G401.6 (cell line): ENCODE results near the gene PLCH2.
"Not testable (repeated sequence)": the region's sequence is repeated elsewhere in the genome, so short reads cannot be mapped to it uniquely, and the experiment has no call there.

ENCODE experiments used
- FAIRE-seq: peaks from 2 replicates; lab custom pipeline; 2012; peaks lifted over from hg19 to GRCh38; lab: Jason Lieb, UNC

The PLCH2 gene

DNA sequence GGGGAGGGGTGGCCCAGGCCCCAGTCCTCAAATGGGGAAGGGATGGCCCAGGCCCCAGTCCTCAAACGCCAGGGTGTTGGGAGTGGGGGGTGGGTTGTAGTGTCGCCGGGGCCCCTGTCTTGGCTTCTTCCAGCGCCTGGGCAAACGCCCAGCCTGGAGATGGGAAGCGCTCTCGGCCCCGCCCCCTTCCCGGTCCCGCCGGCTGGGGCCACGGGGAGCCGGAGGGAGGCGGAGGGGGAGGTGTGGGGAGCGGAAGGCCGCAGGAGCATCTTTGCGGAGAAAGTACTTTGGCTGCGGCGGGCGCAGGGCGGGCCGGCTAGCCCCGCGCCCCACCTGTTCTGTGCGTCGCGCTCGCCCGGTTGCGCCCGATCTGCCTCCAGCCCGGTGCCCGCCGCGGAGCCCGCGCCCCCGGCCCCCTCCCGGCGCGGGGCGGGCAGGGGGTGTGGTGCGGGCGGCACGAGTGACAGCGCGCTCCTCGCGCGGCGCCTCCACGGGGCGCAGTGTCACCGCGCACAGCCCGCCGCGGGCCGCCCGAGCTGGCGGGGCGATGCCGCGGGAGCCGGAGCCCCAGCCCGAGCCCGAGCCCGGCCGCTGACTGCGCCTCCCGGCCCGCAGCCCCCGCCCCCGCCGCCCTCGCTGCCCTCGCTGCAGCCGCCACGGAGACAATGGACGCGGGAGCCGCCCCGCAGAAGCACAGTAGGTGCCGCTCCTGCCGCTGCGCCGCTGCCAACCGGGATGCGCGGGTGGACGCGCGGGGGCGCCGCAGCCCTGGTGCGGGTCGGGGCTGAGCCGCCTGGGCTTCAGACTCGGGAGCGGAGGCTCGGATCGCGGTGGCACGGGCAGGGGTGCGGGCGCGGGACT lies 32.6 kb upstream of the PLCH2 start:
- FAIRE-seq = no peak

DNA sequence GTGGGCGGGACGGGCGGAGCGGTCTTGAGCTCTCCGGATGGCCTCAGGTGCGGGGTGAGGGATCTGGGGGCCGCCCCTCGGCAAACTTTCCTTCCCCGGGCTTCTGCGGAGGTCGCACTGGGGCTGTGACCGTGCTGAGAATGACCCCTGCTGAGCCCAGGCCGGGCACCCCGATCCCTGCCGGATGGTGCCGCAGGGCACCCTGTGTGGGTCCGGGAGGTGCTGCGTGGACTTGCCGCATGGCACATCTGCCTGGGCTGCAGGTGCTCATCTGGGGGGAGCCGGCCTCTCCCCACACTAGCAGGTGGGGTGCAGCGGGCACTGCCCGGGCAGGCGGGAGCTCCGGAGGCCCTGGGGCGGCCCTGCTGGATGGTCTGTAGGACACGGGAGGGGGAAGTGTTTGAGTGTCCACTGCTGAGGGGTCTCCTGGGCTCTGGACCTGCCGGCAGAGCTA lies 31.9 kb upstream of the PLCH2 start:
- FAIRE-seq = no peak

DNA sequence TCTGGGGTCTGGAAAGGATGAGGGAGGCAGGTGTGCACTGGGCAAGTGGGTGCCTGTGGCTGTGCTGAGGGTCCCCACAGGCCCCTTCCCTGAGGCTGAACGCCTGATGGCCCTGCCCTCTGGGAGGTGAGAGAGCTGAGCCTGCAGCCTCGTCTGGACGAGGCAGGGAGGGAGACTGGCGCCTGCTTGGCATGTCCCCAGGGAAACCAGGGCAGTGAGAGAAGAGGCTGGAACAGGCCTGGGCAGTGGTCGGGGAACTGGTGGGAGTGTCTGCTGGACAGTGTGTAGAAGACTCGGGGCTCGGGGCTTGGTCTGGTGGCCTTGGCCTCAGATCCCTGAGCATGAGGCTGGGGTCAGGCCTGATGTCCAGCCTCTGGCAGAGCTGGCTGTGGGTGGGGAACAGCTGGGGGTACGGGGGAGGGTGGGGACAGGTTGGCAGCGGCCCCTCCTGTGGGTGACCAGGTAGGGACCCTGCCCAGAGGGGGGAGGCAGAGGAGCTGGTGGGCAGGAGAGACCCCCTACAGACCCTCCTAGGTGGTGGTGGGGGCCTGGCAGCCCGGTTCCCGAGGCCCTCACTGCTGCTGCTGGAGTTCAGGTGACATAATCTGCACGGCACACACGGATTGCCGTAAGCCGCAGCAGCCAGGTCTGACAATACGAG lies 30.8 kb upstream of the PLCH2 start:
- no peak for FAIRE-seq

DNA sequence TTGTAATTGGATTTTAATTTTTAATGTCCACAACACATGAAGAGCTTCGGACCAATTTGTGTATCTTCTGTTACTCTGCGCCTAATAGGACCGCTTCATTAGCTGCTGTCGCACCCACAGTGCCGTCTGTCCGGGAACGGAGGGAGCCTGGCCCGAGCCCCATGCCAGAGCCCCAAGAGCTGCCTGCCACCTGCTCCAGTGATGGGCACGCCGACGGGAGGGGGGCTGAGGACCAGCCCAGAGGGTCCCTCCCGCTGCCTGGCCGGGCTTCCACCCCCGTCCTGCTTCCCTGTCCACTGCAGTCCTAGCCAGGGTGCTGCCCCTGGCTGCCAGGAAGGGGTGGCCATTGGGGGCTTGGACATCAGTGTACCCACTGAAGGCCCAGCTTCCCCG lies 30.3 kb upstream of the PLCH2 start:
- FAIRE-seq = no peak

DNA sequence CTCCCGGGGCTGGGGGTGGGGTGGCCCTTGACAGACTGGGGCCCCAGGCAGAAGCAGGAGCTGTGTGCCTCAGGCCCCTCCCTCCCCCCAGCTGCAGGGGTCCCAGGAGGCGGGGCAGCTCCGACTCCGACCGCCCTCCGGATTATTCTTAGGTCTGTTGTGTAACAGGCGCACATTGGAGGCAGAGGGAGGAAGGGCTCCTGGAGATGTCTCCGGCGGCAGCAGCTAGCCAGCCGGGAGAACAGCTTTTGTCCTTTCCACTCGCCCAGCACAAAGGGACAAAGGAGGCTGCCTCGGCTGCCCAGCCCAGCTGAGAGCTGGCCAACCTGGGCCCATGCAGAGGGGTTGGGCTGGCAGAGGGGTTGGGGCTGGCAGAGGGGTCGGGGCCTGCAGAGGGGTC lies 29.7 kb upstream of the PLCH2 start:
- no peak for FAIRE-seq

DNA sequence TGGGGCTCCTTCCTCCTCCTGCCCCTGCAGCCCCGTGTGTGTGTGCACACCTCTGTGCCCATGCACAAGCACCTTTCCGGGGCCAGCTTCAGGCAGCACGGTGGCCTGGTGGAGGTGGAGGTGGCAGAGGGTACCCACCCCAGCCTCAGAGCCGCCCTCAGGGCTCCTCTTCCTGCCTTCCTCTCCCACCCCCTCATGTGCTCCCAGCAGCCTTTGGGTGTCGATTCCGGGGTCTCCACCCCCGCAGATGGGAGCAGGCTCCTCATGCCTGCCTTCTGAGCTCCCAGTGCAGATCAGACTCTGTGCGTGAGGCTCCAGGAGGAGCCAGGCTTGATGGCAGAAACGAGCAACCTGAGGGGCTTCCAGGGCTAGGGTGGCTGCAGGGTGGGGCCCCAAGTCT lies 29.2 kb upstream of the PLCH2 start:
- FAIRE-seq = no peak

DNA sequence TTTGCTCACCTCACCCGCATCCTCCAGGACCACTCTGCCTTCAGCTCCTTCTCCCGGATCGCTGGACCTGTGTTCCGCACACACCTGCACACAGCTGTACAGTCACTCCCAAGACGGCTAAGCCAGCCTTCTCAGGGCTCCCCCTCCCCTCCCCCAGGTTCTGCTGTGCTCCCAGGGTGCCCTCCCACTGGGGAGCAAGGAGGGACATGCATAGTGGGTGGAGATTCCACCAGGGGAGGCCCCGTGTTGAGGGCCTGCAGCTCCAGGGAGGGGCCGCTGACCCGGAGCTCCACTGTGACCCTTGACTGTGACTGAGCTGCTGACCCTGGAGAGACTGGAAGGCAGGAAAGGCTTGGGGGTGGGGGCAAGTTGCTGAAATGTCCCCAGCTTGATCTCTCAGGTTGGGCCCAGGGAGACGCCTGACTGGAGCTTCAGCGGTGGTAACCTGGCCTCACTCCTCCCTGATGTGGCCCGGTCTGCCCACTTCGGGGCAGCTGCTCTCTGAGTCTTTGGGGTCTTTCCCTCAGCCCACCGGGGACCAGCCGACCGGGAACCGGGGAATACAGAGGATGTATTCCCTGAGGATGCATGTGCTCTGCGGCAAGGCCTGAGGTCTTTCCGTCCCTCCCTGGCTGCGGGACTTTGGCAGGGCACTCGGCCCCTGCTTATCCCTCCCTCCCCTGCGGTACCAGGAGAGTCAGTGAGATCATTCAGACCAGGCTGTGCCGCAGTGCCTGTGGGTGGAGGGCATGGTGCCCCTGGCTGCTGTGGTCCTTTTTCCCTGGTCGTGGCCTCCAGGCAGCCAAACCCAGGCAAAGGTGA lies 28.6 kb upstream of the PLCH2 start:
- FAIRE-seq = no peak

DNA sequence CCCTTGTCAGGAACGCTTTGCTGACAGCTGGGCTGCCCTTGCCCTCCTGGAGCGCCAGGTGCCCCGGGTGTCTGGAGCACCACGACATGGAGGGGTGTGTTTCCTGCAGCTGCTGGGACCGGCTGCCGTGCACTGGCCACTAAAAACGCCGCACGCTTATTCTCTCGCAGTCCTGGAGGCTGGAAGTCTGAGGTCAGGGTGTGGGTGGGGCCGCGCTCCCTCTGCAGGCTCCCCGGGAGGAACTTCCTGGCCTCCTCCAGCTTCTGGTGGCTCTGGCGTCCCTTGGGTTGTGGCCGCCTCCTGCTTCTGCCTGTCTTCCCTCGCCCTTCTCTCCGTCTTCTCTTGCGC lies 28.0 kb upstream of the PLCH2 start:
- FAIRE-seq = no peak

DNA sequence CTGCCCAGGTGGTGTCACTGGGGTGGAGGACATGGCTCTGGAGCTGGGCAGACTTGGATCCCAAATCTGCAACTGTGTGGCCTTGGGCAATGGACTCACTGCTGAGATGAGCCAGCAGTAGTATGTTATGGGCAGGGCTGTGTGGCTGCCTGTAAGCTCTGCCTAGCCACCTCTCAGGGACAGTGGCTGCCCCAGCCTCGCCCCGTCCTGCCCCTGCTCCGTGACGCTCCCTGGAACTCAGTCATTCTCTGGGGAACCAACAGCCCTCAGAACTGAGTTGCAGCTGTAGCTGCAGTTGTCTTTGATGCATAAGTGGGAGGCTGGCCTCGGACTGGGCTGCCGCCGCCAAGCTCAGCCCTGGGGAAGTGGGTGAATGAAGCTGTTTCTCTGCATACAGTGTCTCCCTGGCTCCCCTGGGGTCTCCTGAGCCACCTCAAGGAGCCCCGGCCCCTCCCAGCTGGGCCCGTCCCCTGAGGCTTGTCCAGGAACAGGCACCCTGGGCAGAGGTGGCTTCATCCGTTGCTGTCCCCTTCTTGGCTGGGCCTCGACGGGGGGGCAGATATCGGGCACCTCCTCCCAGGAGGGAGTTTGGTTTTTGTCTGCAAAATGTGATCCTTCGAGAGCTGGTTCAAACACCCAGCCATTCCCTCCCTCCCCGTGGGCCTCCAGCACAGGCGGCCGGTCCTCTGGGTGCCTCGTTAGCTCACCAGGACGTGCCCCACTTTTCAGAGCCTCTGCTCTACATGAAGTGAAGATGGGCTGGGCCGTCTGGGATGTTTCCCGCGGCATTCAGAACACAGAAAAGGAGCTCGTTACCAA lies 26.2 kb upstream of the PLCH2 start:
- no peak for FAIRE-seq

DNA sequence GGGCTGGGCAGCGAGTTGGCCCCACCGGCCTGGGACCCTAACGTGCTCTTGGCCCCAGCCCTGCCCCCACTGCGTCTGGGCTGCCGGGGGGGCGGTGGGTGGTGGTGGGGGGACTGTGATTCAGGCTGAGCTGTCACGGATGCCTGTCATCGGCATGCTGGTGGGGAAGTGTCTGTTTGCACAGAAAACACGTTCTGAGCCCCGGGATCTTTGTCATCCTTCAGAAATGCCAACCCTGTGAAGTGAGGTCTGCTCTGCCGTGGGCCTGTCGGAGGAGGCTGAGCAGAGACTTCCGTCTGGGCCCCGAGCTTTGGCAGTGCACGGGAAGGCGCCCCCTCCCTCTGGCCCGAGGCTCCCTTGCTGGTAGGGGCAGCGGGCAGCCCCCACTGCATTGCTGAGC lies 24.3 kb upstream of the PLCH2 start:
- no peak for FAIRE-seq

DNA sequence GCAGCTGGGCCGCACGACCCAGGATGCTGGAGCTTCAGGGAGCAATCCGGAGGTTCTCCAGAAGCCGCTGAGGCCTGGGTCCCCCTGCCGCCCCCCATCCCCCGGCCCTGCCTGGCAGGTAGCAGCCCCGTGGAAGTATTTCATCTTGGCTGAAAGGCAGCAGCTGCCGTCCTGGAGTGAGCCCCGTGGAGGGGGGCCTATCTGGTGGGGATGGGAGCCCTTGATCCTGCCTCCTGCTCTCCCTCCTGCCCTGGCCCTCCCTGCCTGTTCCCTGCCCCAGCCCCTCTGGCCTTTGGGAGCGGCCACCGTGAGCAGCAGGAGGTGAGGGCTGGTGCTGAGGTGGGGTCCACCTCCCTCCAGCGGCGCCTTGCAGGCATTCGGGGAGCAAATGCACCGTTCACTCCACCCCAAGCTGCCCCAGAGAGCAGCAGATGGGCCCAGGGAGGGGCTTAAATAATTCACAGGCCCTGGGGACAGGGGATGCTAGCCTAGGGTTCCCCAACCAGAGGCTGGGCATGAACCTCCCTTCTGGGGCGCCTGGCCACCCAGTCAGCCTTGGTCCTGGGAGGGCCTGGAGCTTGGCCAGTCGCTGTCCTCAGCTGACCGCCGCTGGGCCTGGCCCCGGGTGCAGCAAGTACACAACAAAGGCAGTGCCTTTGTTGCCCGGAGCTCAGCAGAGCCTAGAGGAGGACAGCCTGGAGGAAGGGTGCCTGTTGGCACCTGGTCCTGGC lies 23.7 kb upstream of the PLCH2 start:
- no peak for FAIRE-seq

DNA sequence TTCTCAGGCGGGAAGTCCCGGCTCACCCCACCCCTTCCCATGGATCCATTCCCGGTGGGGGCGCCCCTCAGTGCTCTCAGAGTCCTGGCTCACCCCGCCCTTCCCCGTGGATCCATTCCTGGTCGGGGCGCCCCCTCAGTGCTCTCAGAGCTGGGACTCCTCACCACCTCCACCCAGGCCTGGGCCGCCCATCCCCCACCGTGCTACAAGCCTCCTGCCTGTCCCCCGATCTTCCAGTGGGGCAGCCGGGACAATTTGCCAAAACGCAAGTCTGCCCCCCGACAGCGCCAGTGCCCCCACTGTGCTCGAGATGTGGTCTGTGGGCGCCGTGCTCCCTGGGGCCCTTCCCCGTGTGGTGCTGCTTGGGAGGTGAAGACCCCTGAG lies 23.2 kb upstream of the PLCH2 start:
- FAIRE-seq = no peak

DNA sequence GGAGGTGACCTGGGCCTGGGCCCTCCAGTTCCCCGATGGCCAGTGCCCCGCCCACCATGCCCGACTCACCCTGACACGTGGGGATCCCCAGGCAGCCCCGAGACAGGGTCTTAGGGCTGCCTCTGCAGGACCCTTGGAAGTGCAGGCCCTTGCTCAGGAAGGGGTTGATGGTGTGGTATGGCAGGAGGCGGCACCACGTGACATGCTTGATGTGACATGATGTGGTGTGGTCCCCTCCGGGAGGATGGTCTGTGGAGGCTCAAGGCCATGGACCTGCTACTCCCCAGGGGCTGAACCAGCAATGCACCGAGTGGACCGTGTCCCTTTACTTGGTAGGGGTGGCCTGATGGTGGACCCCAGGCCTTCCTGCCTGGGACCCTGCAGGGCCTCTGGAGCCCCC lies 21.9 kb upstream of the PLCH2 start:
- no peak for FAIRE-seq

DNA sequence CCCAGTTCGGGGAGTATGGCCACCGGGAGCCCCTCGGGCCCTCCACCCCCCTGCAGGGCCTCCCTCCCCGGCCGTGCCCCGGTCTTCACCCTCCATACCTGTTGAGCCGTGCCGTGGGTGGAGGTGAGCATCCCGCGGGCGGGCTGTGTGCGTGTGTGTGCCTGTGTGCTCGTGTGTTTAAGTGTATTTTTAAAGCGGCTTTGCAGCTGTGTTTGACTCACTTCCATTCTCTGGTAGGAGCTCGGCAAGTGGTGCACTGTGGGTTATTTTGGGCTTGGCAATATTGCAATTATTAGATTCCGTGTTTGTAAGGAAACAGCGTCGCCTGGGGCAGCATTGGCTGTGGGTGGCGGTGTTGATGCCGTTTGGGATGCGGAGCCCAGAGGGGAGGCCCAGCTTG lies 20.3 kb upstream of the PLCH2 start:
- no peak for FAIRE-seq

DNA sequence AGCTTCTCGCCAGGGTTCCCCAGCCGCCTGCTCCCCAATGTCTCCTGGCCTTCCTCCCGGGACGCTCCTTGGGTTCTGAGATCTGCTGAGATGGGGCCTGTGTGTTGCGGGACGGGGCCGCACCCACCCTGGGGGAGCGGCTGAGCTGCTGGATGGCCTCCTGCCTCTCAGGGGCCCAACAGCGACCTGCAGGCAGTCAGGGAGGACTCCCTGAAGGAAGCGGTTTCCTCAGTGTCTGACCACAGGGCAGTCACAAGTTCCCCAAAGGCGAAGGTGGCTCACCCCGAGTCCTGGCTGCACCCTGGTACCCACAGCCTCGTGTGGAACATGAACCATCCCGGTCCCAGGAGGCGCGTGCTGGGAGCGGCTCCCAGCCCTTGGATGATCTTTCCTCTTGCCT lies 18.6 kb upstream of the PLCH2 start:
- FAIRE-seq = no peak

DNA sequence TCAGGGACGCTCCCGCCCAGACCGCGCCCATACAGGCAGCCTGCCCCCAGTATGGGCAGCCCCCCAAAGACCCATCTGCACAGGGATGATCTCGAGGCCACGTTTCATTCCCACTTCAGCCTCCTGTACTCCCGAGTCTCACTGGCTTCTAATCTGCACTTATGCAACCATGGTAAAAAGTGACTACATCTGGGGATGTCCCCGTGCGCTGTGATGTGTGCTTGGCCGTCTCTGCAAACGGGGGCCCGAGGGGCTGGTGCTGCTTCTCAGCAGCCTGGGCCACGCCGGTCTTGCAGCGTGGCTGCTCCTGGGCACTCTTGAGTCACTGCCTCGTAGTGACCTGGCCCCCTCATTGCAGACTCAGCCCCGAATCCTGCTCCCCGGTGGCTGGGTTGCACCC lies 17.4 kb upstream of the PLCH2 start:
- no peak for FAIRE-seq

DNA sequence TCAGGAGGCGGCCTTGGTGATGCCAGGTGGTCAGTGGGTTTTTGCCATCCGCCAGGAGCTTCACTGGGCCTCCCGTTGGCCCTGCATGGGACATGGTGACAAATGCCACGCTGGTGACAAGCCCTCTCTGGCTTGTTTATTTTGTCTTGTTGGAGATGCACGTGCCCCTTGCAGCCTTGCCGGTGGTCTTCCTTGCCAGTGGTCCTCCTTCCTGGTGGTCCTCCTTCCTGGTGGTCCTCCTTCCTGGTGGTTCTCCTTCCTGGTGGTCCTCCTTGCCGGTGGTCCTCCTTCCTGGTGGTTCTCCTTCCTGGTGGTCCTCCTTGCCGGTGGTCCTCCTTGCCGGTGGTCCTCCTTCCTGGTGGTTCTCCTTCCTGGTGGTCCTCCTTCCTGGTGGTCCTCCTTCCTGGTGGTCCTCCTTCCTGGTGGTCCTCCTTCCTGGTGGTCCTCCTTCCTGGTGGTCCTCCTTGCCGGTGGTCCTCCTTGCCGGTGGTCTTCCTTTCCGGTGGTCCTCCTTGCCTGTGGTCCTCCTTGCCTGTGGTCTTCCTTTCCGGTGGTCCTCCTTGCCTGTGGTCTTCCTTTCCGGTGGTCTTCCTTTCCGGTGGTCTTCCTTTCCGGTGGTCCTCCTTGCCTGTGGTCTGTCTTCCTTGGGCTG lies 16.9 kb upstream of the PLCH2 start:
- FAIRE-seq = not testable (repeated sequence)

DNA sequence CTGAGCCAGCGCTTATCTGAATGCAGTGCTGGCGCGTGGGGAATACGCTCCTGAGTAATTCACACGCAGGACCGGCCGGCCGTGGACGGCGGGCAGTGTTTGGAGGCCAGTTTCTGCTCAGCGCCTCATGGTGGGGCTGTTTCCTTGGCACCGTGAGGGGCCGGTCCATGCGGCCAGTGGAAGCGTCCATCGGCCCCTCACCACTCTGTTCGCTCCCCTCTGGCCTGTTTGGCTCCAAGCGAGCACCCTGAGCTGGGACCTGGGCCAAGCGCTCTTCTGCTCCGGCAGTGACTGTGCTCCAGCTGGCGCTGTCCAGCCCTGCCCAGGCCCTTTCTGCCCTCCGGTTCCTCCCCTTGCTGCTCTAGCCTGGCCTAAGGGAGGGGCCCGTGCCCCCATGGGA lies 16.3 kb upstream of the PLCH2 start:
- FAIRE-seq = no peak

DNA sequence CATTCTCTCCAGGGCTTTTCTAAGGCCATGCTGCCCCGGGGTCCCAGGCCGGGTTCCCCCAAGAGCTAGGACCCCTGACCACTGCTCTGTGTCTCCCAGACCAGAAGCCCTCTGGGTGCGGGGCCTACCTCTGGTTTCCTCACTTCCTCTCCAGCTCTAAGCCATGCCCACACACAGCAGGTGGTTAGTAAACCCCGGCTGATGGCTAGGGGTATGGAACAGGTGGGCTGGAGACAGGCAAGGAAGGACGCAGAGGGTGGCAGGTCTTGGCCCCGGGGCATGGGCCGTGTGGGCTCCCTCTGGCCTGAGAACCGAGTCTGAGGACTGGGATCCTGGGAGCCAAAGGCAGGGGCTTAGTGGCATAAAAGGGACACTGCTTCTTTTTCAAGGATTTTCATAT lies 15.9 kb upstream of the PLCH2 start:
- FAIRE-seq = no peak

DNA sequence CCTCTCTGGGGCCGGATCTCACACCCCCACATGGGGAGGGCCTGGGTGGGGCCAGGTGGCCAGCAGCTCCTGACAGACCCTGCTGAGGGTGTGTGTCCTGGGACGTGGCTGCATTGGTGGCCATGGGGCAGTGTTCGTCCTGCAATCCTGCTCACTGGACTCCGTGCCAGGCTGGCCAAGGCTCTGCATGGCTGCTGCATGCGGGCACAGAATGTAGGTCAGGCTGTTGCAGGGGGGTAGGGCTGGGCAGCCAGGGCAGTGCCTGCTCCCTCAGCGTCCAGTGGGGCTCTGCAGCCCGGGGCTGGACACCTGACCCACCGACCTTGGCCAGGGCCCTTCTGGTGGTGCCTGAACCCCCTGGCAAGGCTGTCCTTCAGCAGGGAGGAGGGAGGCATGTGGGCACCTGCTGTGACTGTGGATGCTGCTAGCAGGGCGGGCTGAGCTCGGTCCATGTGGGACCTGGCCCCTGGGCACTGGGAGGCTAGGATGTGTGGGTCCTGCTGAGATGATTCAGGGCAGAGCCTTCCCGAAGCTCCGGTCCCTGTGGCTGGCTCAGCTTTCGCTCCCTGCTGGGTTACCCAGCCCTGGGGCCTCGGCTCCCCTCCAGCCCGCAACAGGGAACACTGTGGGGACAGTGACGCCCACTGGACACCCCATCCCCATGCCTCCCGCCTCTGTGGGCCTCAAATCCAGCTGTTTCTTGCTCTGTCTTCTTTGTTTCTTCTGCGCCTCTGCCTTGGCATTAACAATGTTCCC lies 14.9 kb upstream of the PLCH2 start:
- no peak for FAIRE-seq
